HG02885 (cell line): ENCODE data around the gene DMP1.
"Not testable (repeated sequence)": the region's sequence is repeated elsewhere in the genome, so short reads cannot be mapped to it uniquely, and the experiment has no call there.

Experiments used
- ATAC-seq: cut with Tn5 transposase; IDR thresholded peaks from one replicate; pipeline ENCODE4 v1.9.1; 2021; ENCODE audit warnings: mild to moderate bottlenecking; ENCODE audit not compliant: unreplicated experiment, poor library complexity

The DMP1 gene

DNA sequence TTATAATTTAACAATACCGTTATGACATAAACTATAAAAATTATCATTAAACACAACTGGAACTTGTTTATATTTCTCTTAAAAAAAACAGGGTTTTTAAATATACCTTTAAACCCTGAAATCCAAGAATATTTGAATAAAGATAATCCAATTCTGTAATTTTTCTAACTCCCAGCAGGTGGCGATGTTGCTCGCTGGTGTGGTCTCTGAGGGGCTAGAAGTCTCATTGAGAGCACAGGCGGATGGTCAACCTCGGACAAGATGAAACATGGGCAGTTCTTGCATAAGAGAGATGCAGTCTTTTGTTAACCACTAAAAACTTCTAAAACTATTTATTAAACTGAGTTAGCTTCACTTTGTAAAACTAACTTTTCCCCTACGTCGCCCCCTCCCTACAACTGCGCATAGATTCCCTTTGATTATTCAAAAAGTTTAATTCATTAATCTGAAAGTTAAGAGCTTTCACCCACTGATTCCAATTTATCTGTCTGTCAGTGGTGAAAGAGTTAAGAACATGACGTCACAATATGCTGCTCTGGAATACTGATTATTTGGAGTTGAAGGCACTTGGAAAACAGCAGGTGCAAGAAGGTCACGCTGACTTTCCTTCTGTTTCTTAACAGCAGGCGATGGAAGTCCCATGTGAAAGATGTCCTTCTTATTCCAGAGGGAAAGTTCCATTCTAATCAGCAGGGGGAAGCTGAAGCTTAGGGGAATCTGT is 29.5 kb downstream of the DMP1 start:
- no peak for ATAC-seq

DNA sequence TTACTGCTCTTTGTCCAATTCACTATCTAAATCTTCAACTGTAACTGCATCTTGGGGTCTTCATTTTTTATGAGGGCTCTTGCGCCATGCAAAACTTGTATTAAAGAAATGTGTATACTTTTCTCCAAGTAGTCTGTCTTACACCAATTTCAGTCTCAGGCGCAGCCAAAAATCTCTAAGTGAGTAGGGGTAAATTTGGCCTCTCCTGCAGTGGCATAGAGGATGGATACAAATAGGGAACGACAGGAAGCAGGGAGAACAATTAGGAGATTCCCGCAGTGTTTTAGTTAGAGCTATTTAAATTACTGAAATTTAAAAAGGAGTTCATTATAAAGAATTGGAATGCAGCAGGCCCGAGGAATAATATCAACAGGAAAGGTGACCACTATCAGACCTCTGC is 30.2 kb downstream of the DMP1 start:
- no peak for ATAC-seq

DNA sequence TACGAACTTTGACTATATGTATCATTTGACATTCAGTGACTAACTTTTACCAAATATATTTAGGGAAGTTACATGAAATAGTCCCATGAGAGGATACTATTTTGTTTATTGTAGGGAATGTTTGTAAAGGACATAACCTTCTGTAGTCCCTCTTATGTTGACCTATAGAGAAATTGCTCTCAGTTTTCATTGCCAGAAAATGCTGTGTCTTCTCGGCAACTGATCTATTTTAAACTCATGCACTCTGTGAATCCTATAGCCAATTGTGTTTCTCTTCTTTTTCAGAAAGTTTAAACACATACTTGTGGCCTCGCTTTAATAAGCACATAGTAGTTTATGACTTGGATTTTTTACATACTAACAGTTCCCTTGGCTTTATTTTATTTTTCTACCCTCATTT is 38.2 kb downstream of the DMP1 start:
- ATAC-seq = no peak

DNA sequence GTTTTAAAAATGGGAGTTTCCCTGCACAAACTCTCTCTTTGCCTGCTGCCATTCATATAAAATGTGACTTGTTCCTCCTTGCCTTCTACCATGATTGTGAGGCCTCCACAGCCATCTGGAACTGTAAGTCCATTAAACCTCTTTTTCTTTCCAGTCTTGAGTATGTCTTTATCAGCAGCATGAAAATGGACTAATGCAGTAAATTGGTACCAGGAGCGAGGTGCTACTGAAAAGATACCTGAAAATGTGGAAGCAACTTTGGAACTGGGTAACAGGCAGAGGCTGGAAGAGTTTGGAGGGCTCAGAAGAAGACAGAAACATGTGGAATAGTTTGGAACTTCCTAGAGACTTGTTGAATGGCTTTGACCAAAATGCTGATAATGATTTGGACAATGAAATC is 40.9 kb downstream of the DMP1 start:
- not testable (repeated sequence) for ATAC-seq

DNA sequence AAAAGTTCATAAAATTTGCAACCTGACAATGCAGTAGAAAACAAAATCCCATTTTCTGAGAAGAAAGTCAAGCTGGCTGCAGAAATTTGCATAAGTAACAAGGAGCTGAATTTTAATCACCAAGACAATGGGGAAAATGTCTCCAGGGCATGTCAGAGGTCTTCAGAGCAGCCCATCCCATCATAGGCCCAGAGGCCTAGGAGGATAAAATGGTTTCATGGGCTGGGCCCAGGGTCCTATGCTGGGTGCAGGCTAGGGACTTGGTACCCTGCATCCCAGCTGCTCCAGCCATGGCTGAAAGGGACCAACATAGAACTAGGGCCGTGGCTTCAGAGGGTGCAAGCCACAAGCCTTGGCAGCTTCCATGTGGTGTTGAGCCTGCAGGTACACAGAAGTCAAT is 42.0 kb downstream of the DMP1 start:
- not testable (repeated sequence) for ATAC-seq

DNA sequence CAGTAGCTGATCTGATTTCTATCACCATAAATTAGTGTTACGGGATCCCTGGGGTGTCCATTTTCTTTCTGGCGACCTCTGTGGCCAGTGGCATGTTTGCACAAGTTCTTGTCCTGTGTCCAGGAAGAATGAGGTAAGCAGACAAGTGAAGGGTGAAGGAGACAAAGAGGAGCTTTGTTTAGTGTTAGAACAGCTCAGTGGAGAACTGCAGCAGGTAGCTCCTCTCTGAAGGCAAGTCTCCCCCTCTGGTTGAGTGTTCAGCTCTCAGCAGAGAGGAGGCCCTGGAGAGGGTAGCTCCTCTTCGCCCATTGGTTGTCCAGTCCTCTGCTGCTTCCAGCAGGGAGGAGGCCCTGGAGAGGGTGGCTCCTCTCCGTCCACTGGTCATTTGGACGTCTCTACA is 47.2 kb downstream of the DMP1 start:
- ATAC-seq = no peak

DNA sequence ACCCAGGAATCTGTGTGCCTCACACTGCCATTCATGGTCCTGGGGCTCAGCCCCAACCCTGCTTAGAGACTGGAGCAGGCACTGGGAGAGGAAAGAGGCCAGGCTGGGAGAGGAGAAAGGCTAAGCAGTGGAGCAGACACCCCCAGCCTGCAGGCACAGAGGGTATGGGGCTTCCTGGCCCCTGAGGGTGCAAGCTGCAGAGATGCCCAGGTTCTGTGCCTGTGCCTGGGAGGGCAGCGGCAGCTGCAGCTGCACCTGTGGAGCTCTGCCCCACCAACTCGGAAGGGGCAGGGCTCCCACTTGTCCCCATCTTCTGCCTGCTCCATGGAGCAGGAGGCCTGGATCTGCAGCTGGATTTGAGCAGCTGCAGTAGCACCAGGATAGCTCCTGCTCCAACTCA is 47.9 kb downstream of the DMP1 start:
- ATAC-seq = no peak

DNA sequence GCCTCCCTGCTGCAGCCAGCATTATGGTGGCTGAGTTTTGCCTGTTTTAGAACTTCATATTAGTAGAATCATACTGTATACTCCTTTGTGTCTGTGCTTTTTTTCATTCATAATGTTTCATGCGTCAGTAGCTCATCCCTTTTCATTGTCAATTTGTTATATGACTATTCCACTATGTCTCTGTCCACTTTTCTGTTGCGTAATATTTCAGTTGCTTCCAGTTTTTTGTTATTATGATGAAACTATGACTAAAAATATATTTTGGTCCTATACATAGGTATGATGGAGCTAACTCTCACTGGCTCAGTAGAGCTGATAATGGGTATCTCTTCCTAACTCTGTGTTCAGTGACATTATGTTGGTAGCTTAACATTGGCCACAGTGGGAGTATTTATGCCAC is 48.3 kb downstream of the DMP1 start:
- no peak for ATAC-seq

DNA sequence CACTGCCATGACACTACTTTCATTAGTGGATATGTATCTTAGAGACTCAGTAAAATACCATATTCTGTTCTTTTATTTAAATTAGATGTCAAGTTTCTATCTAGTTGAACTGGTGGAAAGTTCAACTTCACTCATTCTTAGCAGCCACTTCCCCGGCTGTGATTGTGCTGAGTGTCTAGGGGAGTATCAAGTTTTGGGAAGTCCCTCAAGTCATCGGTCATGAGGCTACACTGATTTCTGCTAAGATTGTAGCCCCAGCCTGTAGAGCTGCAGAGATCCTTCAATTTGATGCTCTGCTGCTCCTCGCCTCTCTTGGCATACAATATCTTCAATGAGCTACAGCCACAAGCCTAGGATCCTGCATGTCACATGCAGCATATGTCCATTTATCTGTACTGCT is 53.9 kb downstream of the DMP1 start:
- ATAC-seq = no peak

DNA sequence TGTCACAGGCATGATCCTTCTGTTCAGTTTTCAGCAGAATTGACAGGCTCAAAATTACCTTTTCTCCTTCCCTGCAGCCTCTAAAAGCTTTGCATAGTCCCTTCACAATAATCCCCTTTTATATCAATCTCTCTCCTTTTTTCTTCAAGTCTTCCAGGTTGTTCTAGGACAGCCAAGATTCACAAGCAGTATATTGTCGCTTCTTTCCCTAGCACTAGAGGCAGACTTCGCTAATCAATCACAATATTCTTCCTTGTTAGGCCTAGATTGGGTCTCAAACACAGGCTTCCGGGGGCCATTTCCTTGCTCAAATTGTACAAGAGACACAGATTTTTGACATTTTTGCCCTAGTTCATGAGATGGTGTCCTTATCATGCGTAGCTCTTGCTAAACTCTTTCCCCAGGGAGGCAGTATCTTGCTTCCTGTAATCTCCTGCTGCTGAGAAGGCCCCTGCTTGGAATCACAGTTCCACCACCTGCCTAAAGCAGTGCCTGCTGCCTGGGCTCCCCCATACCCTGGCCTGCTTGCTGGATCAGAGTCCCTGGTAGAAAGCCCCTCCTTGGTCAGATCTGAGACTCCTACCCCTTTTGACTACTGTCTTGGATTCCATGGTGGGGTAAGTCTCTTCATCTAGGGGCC is 57.3 kb downstream of the DMP1 start:
- ATAC-seq = no peak
